GM12875 (cell line): ENCODE results near the gene LYPD3.

Experiments used
- H3K4me3 ChIP-seq: one replicate; pipeline ENCODE4 v1.5.1; 2011; ENCODE audit warnings: low read depth, low read length, control low read depth
- CTCF ChIP-seq: IDR thresholded peaks from 2 replicates; pipeline ENCODE4 v1.5.1; 2011; ENCODE audit warnings: low read depth, mild to moderate bottlenecking, control low read depth, inconsistent platforms, low read length, moderate library complexity, borderline replicate concordance; ENCODE audit not compliant: insufficient read depth

The LYPD3 gene

DNA sequence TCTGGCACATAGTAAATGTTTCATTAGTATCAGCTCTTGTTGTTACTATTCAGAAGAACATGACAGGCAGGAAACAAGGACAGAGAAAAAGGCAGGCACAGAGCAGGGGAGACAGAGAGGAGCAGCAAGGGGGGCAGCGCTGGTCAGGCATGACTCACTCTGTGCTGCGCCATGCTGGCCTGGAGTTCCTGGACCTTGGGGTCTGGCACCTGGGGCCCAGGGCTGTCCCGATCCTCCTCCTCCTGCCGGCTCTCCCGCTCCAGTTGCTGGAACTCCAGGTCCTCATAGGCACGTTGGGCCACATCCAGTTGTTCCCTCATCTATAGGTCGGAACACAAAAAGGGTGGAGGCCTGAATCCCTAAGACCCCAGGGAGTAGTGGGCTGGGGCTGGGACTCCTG, 31.6 kb upstream of the LYPD3 start:
- no peak for TF ChIP-seq CTCF
- no peak overlapping the region for H3K4me3 ChIP-seq

DNA sequence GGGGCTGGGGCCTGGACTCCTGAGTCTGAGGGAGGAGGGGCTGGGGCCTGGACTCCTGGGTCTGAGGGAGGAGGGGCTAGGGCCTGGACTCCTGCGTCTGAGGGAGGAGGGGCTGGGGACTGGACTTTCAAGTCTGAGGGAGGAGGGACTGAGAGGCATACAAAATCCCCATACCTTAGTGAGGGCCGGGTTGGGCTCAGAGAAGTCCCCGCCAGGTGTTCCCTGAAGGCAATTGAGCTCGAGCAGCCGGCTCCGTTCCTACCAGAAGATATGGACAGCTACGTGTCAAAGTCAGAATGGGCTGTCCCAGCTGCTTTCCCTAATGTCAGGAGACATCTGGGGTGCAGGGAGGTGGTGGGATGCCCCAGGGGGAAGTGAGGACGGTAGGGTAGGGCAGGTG, 29.7 kb upstream of the LYPD3 start:
- no peak for TF ChIP-seq CTCF
- no peak overlapping the region for H3K4me3 ChIP-seq

GRCh38 chr19:43490759-43491158, 25.4 kb upstream of the LYPD3 start:
- H3K4me3 ChIP-seq: no peak overlapping the region
- TF ChIP-seq CTCF: no peak

DNA sequence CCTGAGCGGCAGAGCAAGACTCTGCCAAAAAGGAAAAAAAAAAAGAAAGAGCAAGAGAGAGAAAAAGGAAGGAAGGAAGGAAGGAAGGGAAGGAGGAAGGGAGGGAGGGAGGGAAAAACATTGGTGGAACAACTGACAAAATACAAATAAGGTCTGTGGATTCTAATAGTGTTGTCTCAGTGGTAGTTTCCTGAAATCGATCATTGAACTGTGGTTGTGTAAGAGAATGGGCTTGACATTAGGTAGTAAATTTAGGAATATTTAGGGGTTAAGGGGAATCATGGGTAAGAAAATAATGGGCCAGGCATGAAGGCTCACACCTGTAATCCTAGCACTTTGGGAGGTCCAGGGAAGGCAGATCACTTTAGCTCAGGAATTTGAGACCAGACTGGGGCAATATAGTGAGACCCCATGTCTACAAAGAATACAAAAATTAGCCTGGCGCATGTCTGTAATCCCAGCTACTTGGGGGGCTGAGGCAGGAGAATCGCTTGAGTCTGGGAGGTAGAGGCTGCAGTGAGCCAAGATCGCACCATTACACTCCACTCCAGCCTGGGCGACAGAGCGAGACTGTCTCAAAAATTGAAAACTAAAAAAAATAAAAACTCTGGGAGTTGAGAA, 24.7 kb upstream of the LYPD3 start:
- H3K4me3 ChIP-seq: no peak overlapping the region
- no peak for TF ChIP-seq CTCF

DNA sequence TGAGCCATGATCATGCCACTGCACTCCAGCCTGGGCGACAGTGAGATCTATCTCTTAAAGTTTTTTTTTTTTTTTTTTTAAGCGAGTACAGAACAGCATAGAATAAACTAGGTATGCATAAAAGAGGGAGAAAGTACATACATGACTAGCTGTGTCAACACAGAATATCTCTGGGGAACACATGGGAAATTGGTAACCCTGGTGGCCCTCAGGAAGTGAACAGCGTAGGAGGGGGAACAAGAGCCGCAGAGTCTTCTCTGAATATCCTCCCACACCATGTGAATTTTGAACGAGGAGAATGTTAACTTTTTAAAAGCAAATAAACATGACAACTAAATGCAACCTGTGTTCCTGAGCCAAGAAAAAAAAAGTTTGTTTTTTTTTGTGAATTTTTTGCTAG, 23.9 kb upstream of the LYPD3 start:
- no peak for TF ChIP-seq CTCF
- H3K4me3 ChIP-seq: no peak overlapping the region

- TF ChIP-seq CTCF: no peak
- H3K4me3 ChIP-seq: no peak overlapping the region
These were observed 22.8 kb upstream of the LYPD3 start for GRCh38 chr19:43488179-43488578.

GRCh38 chr19:43486412-43486811, 21.0 kb upstream of the LYPD3 start:
- no peak for TF ChIP-seq CTCF

More at GRCh38 chr19:43486412-43486811, 21.0 kb upstream of the LYPD3 start:
- no peak overlapping the region for H3K4me3 ChIP-seq
